GM12878 (cell line): ENCODE data around the gene MEDAG. TPM values are rescaled to one million over a fixed set of nuclear protein-coding genes. Genes with fewer than 3 reads are reported as not detected.

ENCODE experiments used
- ATAC-seq: fragments of 200-7000 bp; cut with Tn5 transposase; 3 replicates; pipeline ENCODE4 v1.9.1; 2020; ENCODE audit warnings: mild to moderate bottlenecking, moderate library complexity
- BruUV-seq: library from RNA; stranded (reverse); fragments of 400-500 nt; replicated peaks from 2 replicates; lab custom pipeline; 2021; lab: Mats Ljungman, UMichigan
- CTCF ChIA-PET: fragments of 300-600 bp; sonication (Branson Sonifier 250); formaldehyde crosslinking; extraction: SDS; loops from one replicate; lab custom pipeline; 2021; ENCODE audit warnings: inconsistent platforms; lab: Yijun Ruan, JAX
- POLR2A ChIA-PET: fragments of 350-600 bp; formaldehyde crosslinking; extraction: SDS; loops from one replicate; lab custom pipeline; 2021; ENCODE audit warnings: inconsistent platforms; lab: Charles Lee
- RAD21 ChIA-PET: fragments of 300-600 bp; sonication (Branson Sonifier 250); formaldehyde crosslinking; loops from one replicate; lab custom pipeline; 2023; ENCODE audit warnings: antibody characterized with exemption; ENCODE audit not compliant: unreplicated experiment; lab: Charles Lee
- SMC1A ChIA-PET: fragments of 300-600 bp; sonication (Branson Sonifier 250); formaldehyde crosslinking; loops from one replicate; lab custom pipeline; 2023; ENCODE audit not compliant: unreplicated experiment, uncharacterized antibody; lab: Charles Lee
- DNase-seq: peaks from one replicate; pipeline ENCODE4 v3.0.0-alpha.2; 2011; ENCODE audit warnings: low read depth, low spot score
- FAIRE-seq: peaks from 3 replicates; lab custom pipeline; 2011; peaks lifted over from hg19 to GRCh38; lab: Jason Lieb, UNC
- H2AFZ ChIP-seq: 2 replicates; pipeline ENCODE4 v1.6.0; 2011; ENCODE audit warnings: low read depth, low read length, control low read depth; ENCODE audit not compliant: control insufficient read depth
- H3K27ac ChIP-seq: 2 replicates; pipeline ENCODE4 v1.5.1; 2011; ENCODE audit warnings: control low read depth; ENCODE audit not compliant: control insufficient read depth, insufficient read depth
- H3K27me3 ChIP-seq, 2 experiments: replicated peaks in 1 of 2; 2 replicates each; pipeline versions ENCODE4 v1.6.0 to v1.6.1; 2011; ENCODE audit warnings: low read length in 1 of 2; ENCODE audit not compliant: control insufficient read depth in 2 of 2, insufficient read depth in 2 of 2
- H3K36me3 ChIP-seq, 2 experiments: 2 replicates each; pipeline ENCODE4 v1.5.1; 2011; ENCODE audit warnings: low read length in 1 of 2; ENCODE audit not compliant: control insufficient read depth in 2 of 2, insufficient read depth in 2 of 2
- H3K4me1 ChIP-seq: 2 replicates; pipeline ENCODE4 v1.6.1; 2011; ENCODE audit warnings: mild to moderate bottlenecking, low read length, moderate library complexity, mixed read lengths; ENCODE audit not compliant: control insufficient read depth, insufficient read depth
- H3K4me2 ChIP-seq: 2 replicates; pipeline ENCODE4 v1.6.0; 2011; ENCODE audit warnings: control low read depth; ENCODE audit not compliant: control insufficient read depth, insufficient read depth
- H3K4me3 ChIP-seq: fragments of 200-600 bp; sonication (generic); 2 replicates; pipeline ENCODE4 v1.5.1; 2016
- H3K79me2 ChIP-seq: 2 replicates; pipeline ENCODE4 v1.6.0; 2011; ENCODE audit warnings: low read length; ENCODE audit not compliant: control insufficient read depth, insufficient read depth
- H3K9ac ChIP-seq: 2 replicates; pipeline ENCODE4 v1.8.0; 2011; ENCODE audit warnings: low read length, control low read depth, mixed read lengths; ENCODE audit not compliant: control insufficient read depth, insufficient read depth
- H3K9me3 ChIP-seq: replicated peaks from 3 replicates; pipeline ENCODE4 v1.5.1; 2011; ENCODE audit warnings: mild to moderate bottlenecking, low read length; ENCODE audit not compliant: control insufficient read depth, insufficient read depth
- H4K20me1 ChIP-seq: 2 replicates; pipeline ENCODE4 v1.6.0; 2011; ENCODE audit not compliant: control insufficient read depth, insufficient read depth
- CREB1 ChIP-seq: IDR thresholded peaks from 2 replicates; pipeline ENCODE4 v1.6.1; 2012; ENCODE audit warnings: low read depth, mild to moderate bottlenecking, inconsistent platforms
- ELK1 ChIP-seq: IDR thresholded peaks from 2 replicates; pipeline ENCODE4 v1.6.1; 2012; ENCODE audit warnings: low read depth, low read length, improper control_type of control experiment
- ETV6 ChIP-seq, 2 experiments: fragments of 450-650 bp in 1 of 2; IDR thresholded peaks in 1 of 2; conservative IDR thresholded peaks in 1 of 2; 2 replicates each; pipeline ENCODE4 v1.6.1; 2014; ENCODE audit warnings: antibody characterized with exemption in 1 of 2, borderline replicate concordance in 1 of 2, low read depth in 1 of 2, mild to moderate bottlenecking in 1 of 2, moderate library complexity in 1 of 2
- EZH2 ChIP-seq: IDR thresholded peaks from 2 replicates; pipeline ENCODE4 v1.6.1; 2012; ENCODE audit warnings: low read depth, mild to moderate bottlenecking, control low read depth, inconsistent platforms, low read length, borderline replicate concordance; ENCODE audit not compliant: control insufficient read depth
- MAX ChIP-seq: IDR thresholded peaks from 2 replicates; pipeline ENCODE4 v1.6.1; 2012; ENCODE audit warnings: low read depth, low read length, improper control_type of control experiment
- NFYA ChIP-seq: IDR thresholded peaks from 2 replicates; pipeline ENCODE4 v1.6.1; 2011; ENCODE audit warnings: low read depth, mild to moderate bottlenecking, low read length, improper control_type of control experiment, borderline replicate concordance
- ZBTB33 ChIP-seq: fragments of 450-650 bp; IDR thresholded peaks from 2 replicates; pipeline ENCODE4 v1.6.1; 2017; ENCODE audit warnings: mild to moderate bottlenecking
- WGBS: methylation state at CpG from one replicate; pipeline ENCODE4 v1.1.6; 2016; ENCODE audit warnings: low lambda C conversion rate; ENCODE audit not compliant: insufficient replicate concordance, insufficient coverage; ENCODE audit errors: missing lambda C conversion rate; 5-methylcytosine and 5-hydroxymethylcytosine counted together
- in situ Hi-C: fragments of 300-500 bp; cut with MboI; formaldehyde crosslinking; loops from 9 replicates; pipeline ENCODE4 v1.14.3; 2018; ENCODE audit warnings: mixed read lengths
- intact Hi-C: fragments of 100-400 bp; cut with micrococcal nuclease; formaldehyde crosslinking; loops from one replicate; pipeline ENCODE4 v1.14.2; 2022; ENCODE audit not compliant: unreplicated experiment
- polyA plus RNA-seq, 11 experiments: library from polyadenylated mRNA; depleted of rRNA in 4 of 11; unstranded in 6 of 11; stranded (reverse) in 5 of 11; fragments of >200 nt; fragmentation: Nextera tagmentation in 4 of 11; fragmentation: Illumina TruSeq in 1 of 11; extraction: Ambion mirVana in 4 of 11; extraction: Trizol in 1 of 11; gene quantifications; 1 replicate in 1 of 11; 2 replicates in 10 of 11; pipeline versions ENCODE4 v1.2.1 to v1.2.3, GENCODE V29; 2011 to 2016; ENCODE audit warnings: inconsistent platforms in 2 of 11, missing spikeins in 2 of 11, low read depth in 1 of 11
- total RNA-seq, 4 experiments: library from RNA; depleted of rRNA in 3 of 4; stranded (reverse); fragments of >200 nt in 3 of 4; fragmentation: Illumina TruSeq in 1 of 4; extraction: Trizol in 1 of 4; gene quantifications; 2 replicates each; pipeline versions ENCODE4 v1.2.1 to v1.2.3, GENCODE V29; 2013 to 2021

The MEDAG gene
- total and polyA plus RNA-seq, 10 of the 15 experiments (the other 5 are each of a cell fraction or from before 2014, with no cell fraction given) = 0.03 TPM; not detected in 9

DNA sequence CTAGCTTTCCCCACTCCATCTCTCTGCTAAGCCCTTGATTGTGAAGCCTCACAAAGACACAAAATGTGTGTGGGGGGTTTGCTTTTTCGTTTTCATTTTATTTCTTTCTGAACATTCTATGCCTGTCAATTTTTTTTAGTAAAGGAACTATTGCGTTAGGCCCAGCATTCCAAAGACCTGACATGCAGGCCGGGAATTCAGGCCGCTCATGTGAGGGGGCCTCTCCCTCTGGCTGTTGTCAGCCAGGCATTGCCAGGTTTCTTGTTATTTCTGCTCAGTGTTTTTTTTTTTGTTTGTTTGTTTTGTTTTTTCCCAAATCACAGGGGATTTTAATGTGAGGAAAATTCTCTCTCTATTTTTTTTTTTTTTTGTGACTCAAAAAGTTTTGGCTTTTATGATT, 10.3 kb upstream of the MEDAG start:
- no TSS peak for BruUV-seq
- no peaks in the 10 kb centered on the region for H3K9me3 ChIP-seq
- intact Hi-C loops (no loop called here), in situ Hi-C loops (no loop called here)
- no peaks in the 10 kb centered on the region for H3K79me2 ChIP-seq
- H3K4me3 ChIP-seq = no peak overlapping the region
- H3K27ac ChIP-seq = no peak overlapping the region
- H3K36me3 ChIP-seq = no peaks in the 10 kb centered on the region
- H3K27me3 ChIP-seq = peaks cover 0 to 3% of the 10 kb centered on the region in 2 experiments; a peak in 3 of 4 replicates
- DNase-seq = no peak
- no peak overlapping the region for H3K4me2 ChIP-seq
- no peaks in the 10 kb centered on the region for H4K20me1 ChIP-seq
- ChIA-PET SMC1A (no interaction called here), POLR2A (no interaction called here), CTCF (no interaction called here), RAD21 (no interaction called here)
- H2AFZ ChIP-seq = no peak overlapping the region
- TF ChIP-seq MAX = no peak
- TF ChIP-seq EZH2 = no peak
- no peak for TF ChIP-seq ETV6 (conservative IDR thresholded peaks at IDR 0.05 in 1 of 2, IDR thresholded peaks at IDR 0.05 in 1 of 2; ENCODE audit: borderline replicate concordance in 1 of 2, low read depth in 1 of 2)
- no peak for TF ChIP-seq ELK1
- no peak for TF ChIP-seq ZBTB33
- TF ChIP-seq NFYA = no peak
- TF ChIP-seq CREB1 = no peak
- H3K9ac ChIP-seq = no peak overlapping the region
- H3K4me1 ChIP-seq = no peaks in the 10 kb centered on the region
- no peak for FAIRE-seq
- ATAC-seq = no peak
- WGBS = 49% methylated on average over 4 of the region's 4 CpGs
